OCI-LY1 (cell line): ENCODE results near the gene CBLIF.

Source experiments
- EZH2 ChIP-seq: fragments of 200-600 bp; sonication (generic), shearing (Covaris generic); IDR thresholded peaks from 2 replicates; pipeline ENCODE4 v1.8.0; 2017; ENCODE audit warnings: borderline replicate concordance, mixed run types, mild to moderate bottlenecking, antibody characterized with exemption, low read length, moderate library complexity, mixed read lengths
- TF ChIP-seq, protein P1 (sequence below): fragments of 200-600 bp; sonication (generic), shearing (Covaris generic); IDR thresholded peaks from 2 replicates; pipeline ENCODE4 v1.5.1; 2017; ENCODE audit warnings: mild to moderate bottlenecking, antibody characterized with exemption, low read length, moderate library complexity, mixed read lengths

- no peak for TF ChIP-seq EZH2
- TF ChIP-seq, protein P1, sequence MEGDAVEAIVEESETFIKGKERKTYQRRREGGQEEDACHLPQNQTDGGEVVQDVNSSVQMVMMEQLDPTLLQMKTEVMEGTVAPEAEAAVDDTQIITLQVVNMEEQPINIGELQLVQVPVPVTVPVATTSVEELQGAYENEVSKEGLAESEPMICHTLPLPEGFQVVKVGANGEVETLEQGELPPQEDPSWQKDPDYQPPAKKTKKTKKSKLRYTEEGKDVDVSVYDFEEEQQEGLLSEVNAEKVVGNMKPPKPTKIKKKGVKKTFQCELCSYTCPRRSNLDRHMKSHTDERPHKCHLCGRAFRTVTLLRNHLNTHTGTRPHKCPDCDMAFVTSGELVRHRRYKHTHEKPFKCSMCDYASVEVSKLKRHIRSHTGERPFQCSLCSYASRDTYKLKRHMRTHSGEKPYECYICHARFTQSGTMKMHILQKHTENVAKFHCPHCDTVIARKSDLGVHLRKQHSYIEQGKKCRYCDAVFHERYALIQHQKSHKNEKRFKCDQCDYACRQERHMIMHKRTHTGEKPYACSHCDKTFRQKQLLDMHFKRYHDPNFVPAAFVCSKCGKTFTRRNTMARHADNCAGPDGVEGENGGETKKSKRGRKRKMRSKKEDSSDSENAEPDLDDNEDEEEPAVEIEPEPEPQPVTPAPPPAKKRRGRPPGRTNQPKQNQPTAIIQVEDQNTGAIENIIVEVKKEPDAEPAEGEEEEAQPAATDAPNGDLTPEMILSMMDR = no peak
Measured at GRCh38 chr11:59842316-59842715, 3.0 kb downstream of the CBLIF start.
